A673 (cell line): ENCODE results near the gene PARM1. TPM values are rescaled to one million over a fixed set of nuclear protein-coding genes. Genes with fewer than 3 reads are reported as not detected.

Source experiments
- BruUV-seq: library from RNA; stranded (reverse); fragments of 400-500 nt; replicated peaks from 2 replicates; lab custom pipeline; 2021; lab: Mats Ljungman, UMichigan
- CTCF ChIA-PET: fragments of 300-600 bp; sonication (Branson Sonifier 250); formaldehyde crosslinking; loops from one replicate; lab custom pipeline; 2022; ENCODE audit warnings: antibody characterized with exemption; lab: Charles Lee
- POLR2A ChIA-PET: fragments of 300-600 bp; sonication (Branson Sonifier 250); formaldehyde crosslinking; loops from one replicate; lab custom pipeline; 2022; ENCODE audit warnings: antibody characterized with exemption; ENCODE audit not compliant: low non-redundant PET; lab: Charles Lee
- DNase-seq: peaks from one replicate; pipeline ENCODE4 v3.0.0-alpha.2; 2015; ENCODE audit warnings: low spot score
- H3K27ac ChIP-seq: fragments of 200-600 bp; sonication (generic); 2 replicates; pipeline ENCODE4 v1.5.1; 2016; ENCODE audit warnings: mixed run types, low read depth, mild to moderate bottlenecking, mixed read lengths, antibody characterized with exemption, low read length; ENCODE audit not compliant: poor library complexity, severe bottlenecking
- H3K27me3 ChIP-seq: fragments of 200-600 bp; sonication (generic); replicated peaks from 2 replicates; pipeline ENCODE4 v1.6.1; 2017; ENCODE audit warnings: mixed run types, low read depth, mild to moderate bottlenecking, mixed read lengths, antibody characterized with exemption, low read length; ENCODE audit not compliant: insufficient read depth, poor library complexity
- H3K36me3 ChIP-seq: fragments of 200-600 bp; sonication (generic); 2 replicates; pipeline ENCODE4 v1.6.1; 2016; ENCODE audit warnings: mixed run types, mild to moderate bottlenecking, mixed read lengths, antibody characterized with exemption, low read length; ENCODE audit not compliant: insufficient read depth, poor library complexity, severe bottlenecking
- H3K4me1 ChIP-seq: fragments of 200-600 bp; sonication (generic); 2 replicates; pipeline ENCODE4 v1.6.1; 2017; ENCODE audit warnings: mixed run types, mild to moderate bottlenecking, mixed read lengths, antibody characterized with exemption, low read length; ENCODE audit not compliant: insufficient read depth, poor library complexity, severe bottlenecking
- H3K4me3 ChIP-seq: fragments of 200-600 bp; sonication (generic); 2 replicates; pipeline ENCODE4 v1.5.1; 2016; ENCODE audit warnings: low read depth, mixed run types, mild to moderate bottlenecking, mixed read lengths, low read length; ENCODE audit not compliant: poor library complexity, severe bottlenecking
- H3K9me3 ChIP-seq: fragments of 200-600 bp; sonication (generic); 2 replicates; pipeline ENCODE4 v1.6.1; 2016; ENCODE audit warnings: mixed run types, low read depth, mild to moderate bottlenecking, mixed read lengths, antibody characterized with exemption, low read length; ENCODE audit not compliant: poor library complexity, severe bottlenecking
- CTCF ChIP-seq: fragments of 300-800, 200-600 bp; sonication (generic); conservative IDR thresholded peaks from 2 replicates; pipeline ENCODE4 v1.5.1; 2017; ENCODE audit warnings: low read depth, mild to moderate bottlenecking, antibody characterized with exemption, low read length, moderate library complexity, mixed read lengths
- EZH2 ChIP-seq: fragments of 200-600 bp; sonication (generic); IDR thresholded peaks from 2 replicates; pipeline ENCODE4 v1.6.1; 2017; ENCODE audit warnings: borderline replicate concordance, low read depth, mild to moderate bottlenecking, mixed read lengths, antibody characterized with exemption, low read length; ENCODE audit not compliant: poor library complexity, severe bottlenecking
- intact Hi-C: fragments of 100-400 bp; cut with micrococcal nuclease; formaldehyde crosslinking; loops from one replicate; pipeline ENCODE4 v1.10.0; 2022; ENCODE audit not compliant: unreplicated experiment
- total RNA-seq: library from RNA; stranded (reverse); gene quantifications from 2 replicates; pipeline ENCODE4 v1.2.3, GENCODE V29; 2021

The PARM1 gene
- total RNA-seq, 1 experiment from 2014 or later: 12.3 TPM

- no TSS peak for BruUV-seq
- CTCF ChIA-PET: no interaction called here
- TF ChIP-seq CTCF: no peak
- TF ChIP-seq EZH2: no peak
- Histone ChIP-seq H3K9me3 (no peaks in the 10 kb centered on the region), H3K36me3 (no peaks in the 10 kb centered on the region), H3K4me3 (no peak overlapping the region), H3K27me3 (no peaks in the 10 kb centered on the region), H3K4me1 (no peaks in the 10 kb centered on the region), H3K27ac (no peak overlapping the region)
- DNase-seq: no peak
- POLR2A ChIA-PET: no interaction called here
- intact Hi-C loops: no loop called here
These were observed 97.1 kb downstream of the PARM1 start for GRCh38 chr4:75030028-75030427.

- no peaks in the 10 kb centered on the region for H3K9me3 ChIP-seq
- POLR2A ChIA-PET: no interaction called here
- intact Hi-C loops: no loop called here
- H3K4me1 ChIP-seq: no peaks in the 10 kb centered on the region
- TF ChIP-seq EZH2 (no peak), CTCF (no peak)
- no peak overlapping the region for H3K27ac ChIP-seq
- H3K27me3 ChIP-seq: no peaks in the 10 kb centered on the region
- BruUV-seq: no TSS peak
- no peak for DNase-seq
- H3K36me3 ChIP-seq: no peaks in the 10 kb centered on the region
- H3K4me3 ChIP-seq: no peak overlapping the region
- CTCF ChIA-PET: no interaction called here
These were observed 97.8 kb downstream of the PARM1 start for GRCh38 chr4:75030649-75031235.

GRCh38 chr4:75031775-75032174, 98.9 kb downstream of the PARM1 start:
- TF ChIP-seq CTCF (no peak), EZH2 (no peak)

More at GRCh38 chr4:75031775-75032174, 98.9 kb downstream of the PARM1 start:
- no peaks in the 10 kb centered on the region for H3K4me1 ChIP-seq
- no peak overlapping the region for H3K4me3 ChIP-seq
- H3K27ac ChIP-seq: no peak overlapping the region
- intact Hi-C loops: no loop called here
- no peaks in the 10 kb centered on the region for H3K36me3 ChIP-seq
- no peaks in the 10 kb centered on the region for H3K9me3 ChIP-seq
- no TSS peak for BruUV-seq
- POLR2A ChIA-PET: no interaction called here
- no peaks in the 10 kb centered on the region for H3K27me3 ChIP-seq
- no peak for DNase-seq
- CTCF ChIA-PET: no interaction called here
